Breast epithelium (tissue), 4 donors: ENCODE results near the gene C19orf25. TPM values are rescaled to one million over a fixed set of nuclear protein-coding genes. Genes with fewer than 3 reads are reported as not detected.

Experiments
- DNase-seq, 2 donors: peaks; one replicate each; pipeline ENCODE4 v3.0.0-alpha.2; 2019; ENCODE audit warnings: low spot score in 2 of 2
- H3K27ac ChIP-seq, 2 donors: fragments of 200-600 bp; sonication (generic) in 1 of 2; one replicate each; pipeline ENCODE4 v1.5.1; 2016 to 2019; ENCODE audit warnings: mild to moderate bottlenecking in 1 of 2
- H3K27me3 ChIP-seq, 2 donors: fragments of 200-600 bp; sonication (generic) in 1 of 2; one replicate each; pipeline versions ENCODE4 v1.5.1 to v1.6.0; 2017 to 2019; ENCODE audit warnings: control low read depth in 1 of 2, mild to moderate bottlenecking in 1 of 2
- H3K36me3 ChIP-seq: fragments of 200-600 bp; one replicate; pipeline ENCODE4 v1.5.1; 2019
- H3K4me1 ChIP-seq, 2 donors: fragments of 200-600 bp; sonication (generic); one replicate each; pipeline ENCODE4 v1.5.1; 2016 to 2019; ENCODE audit warnings: control low read depth in 1 of 2
- H3K4me3 ChIP-seq, 3 donors: fragments of 200-600 bp; sonication (generic); 1 replicate in 2 of 3; 2 replicates in 1 of 3; pipeline ENCODE4 v1.5.1; 2016 to 2019; ENCODE audit warnings: mild to moderate bottlenecking in 3 of 3, moderate library complexity in 2 of 3
- H3K9me3 ChIP-seq, 2 donors: fragments of 200-600 bp; sonication (generic) in 1 of 2; one replicate each; pipeline ENCODE4 v1.5.1; 2016 to 2019; ENCODE audit warnings: control low read depth in 1 of 2
- POLR2A ChIP-seq: fragments of 450-650 bp; IDR thresholded peaks from one replicate; pipeline ENCODE4 v1.6.1; 2016; ENCODE audit warnings: antibody characterized with exemption, mild to moderate bottlenecking, moderate library complexity
- POLR2AphosphoS5 ChIP-seq, 3 donors: sonication (generic); formaldehyde crosslinking; IDR thresholded peaks; one replicate each; pipeline ENCODE4 v1.6.1; 2017; ENCODE audit warnings: antibody characterized with exemption in 3 of 3
- intact Hi-C: fragments of 100-400 bp; cut with DNase I; formaldehyde crosslinking; loops from one replicate; pipeline ENCODE4 v1.15.1; 2023; ENCODE audit warnings: low total_unique reads
- total RNA-seq, 3 donors: library from RNA; depleted of rRNA; stranded (reverse); fragments of >200 nt; gene quantifications; one replicate each; pipeline ENCODE4 v1.1.0, GENCODE V29; 2016
- TF ChIP-seq, protein P1 (sequence below), 3 donors: fragments of 450-650 bp; IDR thresholded peaks; one replicate each; pipeline ENCODE4 v1.5.1; 2016 to 2017; ENCODE audit warnings: antibody characterized with exemption in 3 of 3, mild to moderate bottlenecking in 3 of 3, moderate library complexity in 3 of 3

Gene C19orf25
- total RNA-seq, 3 donors from 2014 or later, result 27.7 to 32.8 (median 28.7) TPM

DNA sequence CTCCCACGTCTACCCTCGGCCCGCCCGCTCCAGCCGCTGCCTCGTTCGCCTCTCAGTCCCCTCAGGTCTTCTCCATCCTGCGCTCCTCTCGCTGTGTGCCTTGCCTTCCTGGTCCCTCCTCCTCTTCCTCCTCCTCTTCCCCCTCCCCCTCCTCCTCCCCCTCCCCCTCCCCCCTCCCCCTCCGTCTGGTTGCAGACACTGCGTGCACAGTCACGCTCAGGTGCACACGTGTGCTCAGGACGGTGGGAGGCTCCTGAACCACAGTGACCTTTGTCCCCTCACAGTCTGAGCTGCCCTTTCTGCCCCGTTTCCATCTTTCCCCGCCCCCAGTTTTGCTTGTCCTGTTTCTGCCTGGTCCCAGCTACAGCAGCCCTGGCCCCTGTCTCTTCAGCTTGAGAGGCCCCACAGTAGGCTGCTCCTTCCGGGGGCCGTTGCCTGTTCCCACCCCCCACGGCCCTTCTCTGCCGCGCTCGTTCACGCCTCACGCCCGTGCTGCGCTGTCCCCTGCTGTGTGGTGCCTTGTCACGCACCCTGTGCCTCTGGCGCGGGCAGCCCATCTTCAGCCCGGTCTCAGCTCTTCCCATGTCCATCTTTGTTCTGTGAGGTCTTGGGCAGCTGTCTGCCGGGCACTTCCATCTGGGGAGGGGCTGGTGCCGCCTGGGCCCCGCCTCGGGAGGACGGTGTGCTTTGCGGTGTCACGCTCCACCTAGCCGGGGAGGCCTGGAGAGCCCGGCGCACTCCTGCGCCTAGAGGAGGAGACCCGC lies 54.6 kb downstream of the C19orf25 start:
- Histone ChIP-seq H3K36me3 (no peaks in the 10 kb centered on the region), H3K27ac (peak overlapping the region in 1 of 2 donors; percentile 25), H3K27me3 (no peaks in the 10 kb centered on the region), H3K9me3 (no peaks in the 10 kb centered on the region), H3K4me3 (no peak overlapping the region), H3K4me1 (no peaks in the 10 kb centered on the region)
- intact Hi-C loops, result no loop called here
- DNase-seq, result no peak
- TF ChIP-seq, protein P1, sequence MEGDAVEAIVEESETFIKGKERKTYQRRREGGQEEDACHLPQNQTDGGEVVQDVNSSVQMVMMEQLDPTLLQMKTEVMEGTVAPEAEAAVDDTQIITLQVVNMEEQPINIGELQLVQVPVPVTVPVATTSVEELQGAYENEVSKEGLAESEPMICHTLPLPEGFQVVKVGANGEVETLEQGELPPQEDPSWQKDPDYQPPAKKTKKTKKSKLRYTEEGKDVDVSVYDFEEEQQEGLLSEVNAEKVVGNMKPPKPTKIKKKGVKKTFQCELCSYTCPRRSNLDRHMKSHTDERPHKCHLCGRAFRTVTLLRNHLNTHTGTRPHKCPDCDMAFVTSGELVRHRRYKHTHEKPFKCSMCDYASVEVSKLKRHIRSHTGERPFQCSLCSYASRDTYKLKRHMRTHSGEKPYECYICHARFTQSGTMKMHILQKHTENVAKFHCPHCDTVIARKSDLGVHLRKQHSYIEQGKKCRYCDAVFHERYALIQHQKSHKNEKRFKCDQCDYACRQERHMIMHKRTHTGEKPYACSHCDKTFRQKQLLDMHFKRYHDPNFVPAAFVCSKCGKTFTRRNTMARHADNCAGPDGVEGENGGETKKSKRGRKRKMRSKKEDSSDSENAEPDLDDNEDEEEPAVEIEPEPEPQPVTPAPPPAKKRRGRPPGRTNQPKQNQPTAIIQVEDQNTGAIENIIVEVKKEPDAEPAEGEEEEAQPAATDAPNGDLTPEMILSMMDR (IDR thresholded peaks at IDR 0.05), result no peak
- TF ChIP-seq POLR2AphosphoS5 (IDR thresholded peaks at IDR 0.05), result no peak
- TF ChIP-seq POLR2A, result no peak

DNA sequence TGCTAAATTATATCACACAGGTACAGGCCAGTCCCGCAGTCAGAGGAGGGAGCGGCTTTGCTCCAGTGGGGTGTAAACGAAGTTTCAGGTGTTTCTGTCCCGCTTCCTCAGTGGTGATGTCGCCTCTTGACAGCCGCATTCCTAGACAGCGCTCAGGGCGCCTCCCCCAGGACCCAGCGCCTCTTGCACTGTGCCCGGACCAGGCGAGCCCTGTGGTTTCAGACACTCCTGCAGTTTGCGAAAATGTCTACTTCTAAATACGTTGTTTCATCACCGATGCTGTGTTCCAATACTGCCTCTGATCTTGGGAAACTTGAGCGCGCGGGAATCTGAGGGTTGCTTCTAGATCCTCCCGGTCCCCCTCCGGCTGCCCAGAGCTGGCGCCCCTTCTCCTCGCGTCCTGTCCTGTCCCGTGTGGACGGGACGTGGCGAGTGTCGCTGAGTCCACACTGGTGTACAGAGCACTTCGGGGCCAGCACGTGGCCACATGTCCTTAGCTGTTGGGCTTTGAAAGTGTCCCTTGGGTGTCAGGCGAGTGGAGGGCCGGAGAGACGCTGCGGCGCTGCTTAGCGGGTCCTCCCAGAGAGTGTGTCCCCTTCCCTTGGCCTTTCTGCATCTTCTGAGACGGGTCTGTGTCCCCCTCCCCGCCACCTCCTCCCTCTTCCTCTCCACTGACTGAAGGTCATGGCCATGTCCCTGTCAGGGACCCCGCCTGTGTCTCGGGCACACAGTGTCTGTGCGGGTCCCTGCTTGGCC lies 55.4 kb downstream of the C19orf25 start:
- Histone ChIP-seq H3K36me3 (no peaks in the 10 kb centered on the region), H3K9me3 (no peaks in the 10 kb centered on the region), H3K27ac (peak overlapping the region in 1 of 2 donors; percentile 25), H3K27me3 (no peaks in the 10 kb centered on the region), H3K4me3 (no peak overlapping the region), H3K4me1 (peaks cover 0 to 1% of the 10 kb centered on the region in 2 donors)
- DNase-seq, result no peak
- TF ChIP-seq POLR2A, result no peak
- TF ChIP-seq, protein P1 (IDR thresholded peaks at IDR 0.05), result no peak
- intact Hi-C loops, result no loop called here

Other genes starting within 250 kb of the C19orf25 start
- gene CBARP, start 241.2 kb downstream of the C19orf25 start, total RNA-seq, result 1 to 10 TPM in 1 of 3 donors, under 1 TPM in 1, not detected in 1; 0.98 to 4.8 TPM
- gene ATP5F1D, start 237.5 kb downstream of the C19orf25 start, total RNA-seq, result 10 to 100 TPM; 47.6 to 64.9 (median 61.3) TPM
- gene MIDN, start 230.6 kb downstream of the C19orf25 start, total RNA-seq, result 10 to 100 TPM; 13.8 to 28.5 (median 22.4) TPM
- 100 to 1,000 TPM; 458 to 758 (median 656) TPM for gene CIRBP, start 209.9 kb downstream of the C19orf25 start, total RNA-seq
- gene FAM174C, start 203.7 kb downstream of the C19orf25 start, total RNA-seq, result 10 to 100 TPM; 43.9 to 60.6 (median 53.1) TPM
- gene EFNA2, start 193.3 kb downstream of the C19orf25 start, total RNA-seq, result under 1 TPM in 1 of 3 donors, not detected in 2; 0.66 TPM
- 100 to 1,000 TPM in 1 of 3 donors, 10 to 100 TPM in 2; 67.5 to 122 (median 67.5) TPM for gene NDUFS7, start 95.3 kb downstream of the C19orf25 start, total RNA-seq
- 10 to 100 TPM; 23.6 to 40.0 (median 30.3) TPM for gene GAMT, start 77.7 kb downstream of the C19orf25 start, total RNA-seq
- gene DAZAP1, start 71.6 kb downstream of the C19orf25 start, total RNA-seq, result 10 to 100 TPM; 35.8 to 50.9 (median 48.8) TPM
- 1,000 to 10,000 TPM; 2,978 to 3,238 (median 2,982) TPM for gene RPS15, start 40.8 kb downstream of the C19orf25 start, total RNA-seq
- gene APC2, start 29.1 kb downstream of the C19orf25 start, total RNA-seq, result under 1 TPM; under 0.01 to 0.29 (median 0.16) TPM
- gene PCSK4, start 11.1 kb upstream of the C19orf25 start, total RNA-seq, result 1 to 10 TPM; 2.2 to 10.0 (median 5.9) TPM
- 10 to 100 TPM in 2 of 3 donors, 1 to 10 TPM in 1; 4.3 to 17.4 (median 11.0) TPM for gene REEP6, start 12.0 kb upstream of the C19orf25 start, total RNA-seq
- gene ADAMTSL5, start 33.8 kb upstream of the C19orf25 start, total RNA-seq, result 1 to 10 TPM; 1.3 to 3.5 (median 2.1) TPM
- under 1 TPM in 2 of 3 donors, not detected in 1; 0.44 to 0.98 TPM for gene PLK5, start 44.9 kb upstream of the C19orf25 start, total RNA-seq
- 10 to 100 TPM; 12.5 to 14.3 (median 12.6) TPM for gene MEX3D, start 89.1 kb upstream of the C19orf25 start, total RNA-seq
- 10 to 100 TPM; 51.8 to 71.3 (median 70.8) TPM for gene MBD3, start 113.7 kb upstream of the C19orf25 start, total RNA-seq
- 100 to 1,000 TPM in 1 of 3 donors, 10 to 100 TPM in 2; 59.6 to 117 (median 63.4) TPM for gene UQCR11, start 126.2 kb upstream of the C19orf25 start, total RNA-seq
- 10 to 100 TPM; 38.6 to 45.3 (median 42.3) TPM for gene TCF3, start 173.4 kb upstream of the C19orf25 start, total RNA-seq